GM18951 (cell line): Measurements from ENCODE around the gene ATP6V0E1.

Experiments
- POLR2A ChIP-seq: IDR thresholded peaks from 4 replicates; pipeline ENCODE4 v1.6.1; 2011; ENCODE audit warnings: mild to moderate bottlenecking; ENCODE audit not compliant: insufficient read length, insufficient read depth; ENCODE audit errors: extremely low read depth
- in situ Hi-C: fragments of 300-500 bp; cut with MboI; formaldehyde crosslinking; loops from one replicate; pipeline ENCODE4 v1.12.0; 2022; ENCODE audit warnings: low sequenced_read_pairs, mixed read lengths, inconsistent platforms; ENCODE audit not compliant: unreplicated experiment

Gene ATP6V0E1

GRCh38 chr5:172946146-172946545 is 37.4 kb upstream of the ATP6V0E1 start:
- TF ChIP-seq POLR2A, result no peak
- in situ Hi-C loops, result loop anchor here (25.0 kb wide), 1 partner anchor 459 kb away; no protein-coding TSS in a partner anchor

GRCh38 chr5:172949426-172949825 is 34.1 kb upstream of the ATP6V0E1 start:
- TF ChIP-seq POLR2A, result no peak
- in situ Hi-C loops, result loop anchor here (25.0 kb wide), 1 partner anchor 462 kb away; no protein-coding TSS in a partner anchor

- TF ChIP-seq POLR2A, result no peak
- in situ Hi-C loops, result no loop called here
These were observed 33.2 kb upstream of the ATP6V0E1 start for GRCh38 chr5:172950176-172950965.

GRCh38 chr5:172951371-172952033 is 32.1 kb upstream of the ATP6V0E1 start:
- in situ Hi-C loops, result no loop called here
- TF ChIP-seq POLR2A, result no peak

GRCh38 chr5:172952034-172952511 is 31.5 kb upstream of the ATP6V0E1 start:
- in situ Hi-C loops, result no loop called here
- no peak for TF ChIP-seq POLR2A

GRCh38 chr5:172953776-172954675 is 29.5 kb upstream of the ATP6V0E1 start:
- in situ Hi-C loops, result no loop called here
- TF ChIP-seq POLR2A, result no peak

- no peak for TF ChIP-seq POLR2A
- in situ Hi-C loops, result no loop called here
These were observed 28.8 kb upstream of the ATP6V0E1 start for GRCh38 chr5:172954751-172955159.

- in situ Hi-C loops, result no loop called here
- TF ChIP-seq POLR2A, result no peak
These were observed 27.3 kb upstream of the ATP6V0E1 start for GRCh38 chr5:172956228-172956627.

GRCh38 chr5:172956936-172957335 is 26.6 kb upstream of the ATP6V0E1 start:
- in situ Hi-C loops, result no loop called here
- TF ChIP-seq POLR2A, result no peak

GRCh38 chr5:172957458-172957857 is 26.1 kb upstream of the ATP6V0E1 start:
- in situ Hi-C loops, result no loop called here

GRCh38 chr5:172958331-172959046 is 25.1 kb upstream of the ATP6V0E1 start:
- in situ Hi-C loops, result no loop called here
- TF ChIP-seq POLR2A, result no peak

More at GRCh38 chr5:172957458-172957857, 26.1 kb upstream of the ATP6V0E1 start:
- no peak for TF ChIP-seq POLR2A
